DND-41 (cell line): ENCODE results near the gene SPDYE2B.
"Not testable (repeated sequence)": the region's sequence is repeated elsewhere in the genome, so short reads cannot be mapped to it uniquely, and the experiment has no call there.

Experiments
- EZH2 ChIP-seq: IDR thresholded peaks from 3 replicates; pipeline ENCODE4 v1.6.1; 2012; ENCODE audit warnings: borderline replicate concordance, low read depth, mild to moderate bottlenecking, moderate library complexity, low read length, inconsistent platforms; ENCODE audit not compliant: severe bottlenecking
- TF ChIP-seq, protein P1 (sequence below): IDR thresholded peaks from 2 replicates; pipeline ENCODE4 v1.5.1; 2012; ENCODE audit warnings: borderline replicate concordance, low read length, moderate library complexity, mild to moderate bottlenecking; ENCODE audit not compliant: poor library complexity, severe bottlenecking; ENCODE audit errors: extremely low read depth

DNA sequence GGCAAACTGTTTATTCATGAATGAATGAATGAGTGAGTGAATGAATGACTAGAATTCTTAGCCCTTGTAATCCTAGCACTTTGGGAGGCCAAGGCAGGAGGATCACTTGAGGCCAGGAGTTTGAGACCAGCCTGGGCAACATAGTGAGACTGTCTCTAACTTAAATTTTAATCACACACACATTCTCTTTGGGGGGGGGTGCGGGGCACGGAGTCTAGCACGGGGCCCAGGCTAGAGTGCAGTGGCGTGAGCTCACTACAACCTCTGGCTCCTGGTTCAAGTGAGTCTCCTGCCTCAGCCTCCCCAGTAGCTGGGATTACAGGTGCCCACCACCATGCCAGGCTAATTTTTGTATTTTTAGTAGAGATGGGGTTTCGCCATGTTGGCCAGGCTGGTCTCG, 40.5 kb downstream of the SPDYE2B start:
- TF ChIP-seq, protein P1, sequence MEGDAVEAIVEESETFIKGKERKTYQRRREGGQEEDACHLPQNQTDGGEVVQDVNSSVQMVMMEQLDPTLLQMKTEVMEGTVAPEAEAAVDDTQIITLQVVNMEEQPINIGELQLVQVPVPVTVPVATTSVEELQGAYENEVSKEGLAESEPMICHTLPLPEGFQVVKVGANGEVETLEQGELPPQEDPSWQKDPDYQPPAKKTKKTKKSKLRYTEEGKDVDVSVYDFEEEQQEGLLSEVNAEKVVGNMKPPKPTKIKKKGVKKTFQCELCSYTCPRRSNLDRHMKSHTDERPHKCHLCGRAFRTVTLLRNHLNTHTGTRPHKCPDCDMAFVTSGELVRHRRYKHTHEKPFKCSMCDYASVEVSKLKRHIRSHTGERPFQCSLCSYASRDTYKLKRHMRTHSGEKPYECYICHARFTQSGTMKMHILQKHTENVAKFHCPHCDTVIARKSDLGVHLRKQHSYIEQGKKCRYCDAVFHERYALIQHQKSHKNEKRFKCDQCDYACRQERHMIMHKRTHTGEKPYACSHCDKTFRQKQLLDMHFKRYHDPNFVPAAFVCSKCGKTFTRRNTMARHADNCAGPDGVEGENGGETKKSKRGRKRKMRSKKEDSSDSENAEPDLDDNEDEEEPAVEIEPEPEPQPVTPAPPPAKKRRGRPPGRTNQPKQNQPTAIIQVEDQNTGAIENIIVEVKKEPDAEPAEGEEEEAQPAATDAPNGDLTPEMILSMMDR: not testable (repeated sequence)
- TF ChIP-seq EZH2: not testable (repeated sequence)
